A549 treated with Hydrocortisone at 1 μM for 4 hours (cell line): ENCODE data around the gene CNDP2. TPM values are rescaled to one million over a fixed set of nuclear protein-coding genes. Genes with fewer than 3 reads are reported as not detected.

ENCODE experiments used
- total RNA-seq: library from RNA; stranded (reverse); fragments of 200-300 nt; extraction: Qiagen RNA extraction; gene quantifications from 5 replicates; pipeline ENCODE4 v1.2.3, GENCODE V29; 2022

CNDP2 gene
- total RNA-seq, result 79.1 to 106 TPM (median 82.9 TPM) in 5 replicates

GRCh38 chr18:74495581-74496507 is at the start of gene CNDP2:
Gene CNDP2 (plus strand): TSS chr18:74496363. CDS start chr18:74499974, 3,611 bp downstream.

GRCh38 chr18:74457043-74457724 is 39.0 kb upstream of the CNDP2 start, which contains the start of gene DIPK1C:
Gene DIPK1C (minus strand): TSS chr18:74457308. CDS start chr18:74457259, 49 bp downstream.

DNA sequence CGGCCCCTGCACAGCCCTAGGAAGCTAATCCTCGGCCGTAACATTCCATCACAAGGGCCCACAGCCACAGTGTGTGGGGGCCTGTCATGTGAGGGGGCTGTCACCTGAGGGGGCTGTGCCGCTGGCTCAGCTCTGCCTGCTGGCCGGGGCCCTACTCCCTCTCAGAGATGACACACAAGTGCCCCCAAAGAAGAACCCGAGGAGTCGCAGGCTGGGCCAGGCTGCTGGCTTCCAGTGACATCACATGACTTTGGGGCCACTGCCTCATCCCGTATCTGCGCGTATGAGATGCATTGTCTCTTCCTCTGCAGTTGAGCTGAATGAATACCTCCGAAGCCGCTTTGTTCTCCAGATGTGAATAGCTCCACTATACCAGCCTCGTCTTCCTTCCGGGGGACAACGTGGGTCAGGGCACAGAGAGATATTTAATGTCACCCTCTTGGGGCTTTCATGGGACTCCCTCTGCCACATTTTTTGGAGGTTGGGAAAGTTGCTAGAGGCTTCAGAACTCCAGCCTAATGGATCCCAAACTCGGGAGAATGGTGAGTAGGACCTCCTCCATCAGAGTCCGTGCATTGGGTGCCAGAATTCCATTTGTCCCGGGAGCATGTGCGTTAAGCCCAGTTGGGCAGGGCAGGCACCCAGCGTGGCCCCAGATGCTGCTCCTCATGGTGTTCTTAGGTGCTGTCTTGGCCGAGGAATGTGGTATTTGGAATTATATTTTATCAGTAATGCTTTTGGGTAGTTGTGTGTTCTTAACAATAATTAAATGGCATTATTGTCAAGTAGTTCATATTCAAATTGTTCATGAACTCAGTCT is 38.2 kb downstream of the CNDP2 start, which contains the start of gene CNDP1:
Gene CNDP1 (plus strand): TSS at position 351 of the 820 bp plus-strand sequence. CDS start 168 bp downstream, at position 519.

Other genes starting within 250 kb of the CNDP2 start
- gene CYB5A, start 204.4 kb upstream of the CNDP2 start, total RNA-seq, result 123 to 133 TPM (median 129 TPM) in 5 replicates
- not detected in 5 replicates for gene C18orf63, start 180.5 kb upstream of the CNDP2 start, total RNA-seq
- not detected in 5 replicates for gene DIPK1C, start 39.1 kb upstream of the CNDP2 start, total RNA-seq
- not detected in 5 replicates for gene CNDP1, start 38.1 kb downstream of the CNDP2 start, total RNA-seq
- gene ZNF407, start 101.5 kb downstream of the CNDP2 start, total RNA-seq, result 2.4 to 3.5 TPM (median 2.5 TPM) in 5 replicates